Panc1 (cell line): ENCODE data around the gene CERT1. TPM values are rescaled to one million over a fixed set of nuclear protein-coding genes. Genes with fewer than 3 reads are reported as not detected.

Experiments used
- ATAC-seq: fragments of 200-7000 bp; cut with Tn5 transposase; 2 replicates; pipeline ENCODE4 v1.9.1; 2020; ENCODE audit warnings: mild to moderate bottlenecking, moderate library complexity
- BruUV-seq: library from RNA; stranded (reverse); fragments of 400-500 nt; replicated peaks from 2 replicates; lab custom pipeline; 2021; lab: Mats Ljungman, UMichigan
- CTCF ChIA-PET: fragments of 300-600 bp; sonication (Branson Sonifier 250); formaldehyde crosslinking; loops from one replicate; lab custom pipeline; 2022; ENCODE audit warnings: antibody characterized with exemption; lab: Charles Lee
- POLR2A ChIA-PET: fragments of 300-600 bp; sonication (Branson Sonifier 250); formaldehyde crosslinking; loops from one replicate; lab custom pipeline; 2022; ENCODE audit warnings: antibody characterized with exemption; lab: Charles Lee
- DNase-seq: peaks from one replicate; pipeline ENCODE4 v3.0.0-alpha.2; 2010; ENCODE audit warnings: low read depth, low spot score
- H3K27ac ChIP-seq: 2 replicates; pipeline ENCODE4 v1.5.1; 2011; ENCODE audit warnings: mild to moderate bottlenecking, low read length, inconsistent platforms
- H3K27me3 ChIP-seq: fragments of 200-500 bp; sonication (Bioruptor generic); 2 replicates; pipeline ENCODE4 v1.6.0; 2014; ENCODE audit warnings: low read length, inconsistent platforms; ENCODE audit not compliant: control insufficient read depth, insufficient read depth
- H3K36me3 ChIP-seq: fragments of 200-500 bp; sonication (Bioruptor generic); 2 replicates; pipeline ENCODE4 v1.5.1; 2014; ENCODE audit warnings: inconsistent platforms, mild to moderate bottlenecking, low read length, moderate library complexity; ENCODE audit not compliant: control insufficient read depth, insufficient read depth
- H3K4me1 ChIP-seq: 2 replicates; pipeline ENCODE4 v1.5.1; 2011; ENCODE audit warnings: inconsistent platforms, mild to moderate bottlenecking, low read length, moderate library complexity; ENCODE audit not compliant: control insufficient read depth, insufficient read depth
- H3K4me3 ChIP-seq, 2 experiments: 2 replicates each; pipeline ENCODE4 v1.5.1; 2011 to 2012; ENCODE audit warnings: low read depth in 2 of 2, low read length in 2 of 2, mild to moderate bottlenecking in 2 of 2, inconsistent platforms in 1 of 2, moderate library complexity in 1 of 2
- H3K9me3 ChIP-seq: fragments of 200-500 bp; sonication (Bioruptor generic); 2 replicates; pipeline ENCODE4 v1.5.1; 2014; ENCODE audit warnings: low read depth, mild to moderate bottlenecking, inconsistent platforms, low read length, moderate library complexity; ENCODE audit not compliant: control insufficient read depth, insufficient read depth
- POLR2AphosphoS5 ChIP-seq: IDR thresholded peaks from 2 replicates; pipeline ENCODE4 v1.6.1; 2012; ENCODE audit warnings: mild to moderate bottlenecking, low read depth, low read length, moderate library complexity
- SIN3A ChIP-seq: IDR thresholded peaks from 2 replicates; pipeline ENCODE4 v1.6.1; 2012; ENCODE audit warnings: low read depth, mild to moderate bottlenecking, low read length, moderate library complexity, borderline replicate concordance; ENCODE audit not compliant: insufficient read depth
- TCF7L2 ChIP-seq: IDR thresholded peaks from 2 replicates; pipeline ENCODE4 v1.6.1; 2011; ENCODE audit warnings: mild to moderate bottlenecking, low read depth, low read length, inconsistent platforms
- in situ Hi-C: cut with HindIII; loops from 2 replicates; pipeline ENCODE4 v1.10.0; 2016; ENCODE audit warnings: low sequenced_read_pairs, low pct_unique_long_range_greater_than_20kb
- intact Hi-C: fragments of 100-400 bp; cut with micrococcal nuclease; formaldehyde crosslinking; loops from one replicate; pipeline ENCODE4 v1.10.0; 2022; ENCODE audit not compliant: unreplicated experiment
- total RNA-seq: library from RNA; stranded (reverse); gene quantifications from one replicate; pipeline ENCODE4 v1.2.1, GENCODE V29; 2021; ENCODE audit not compliant: unreplicated experiment
- TF ChIP-seq, protein P1 (sequence below): fragments of 450-650 bp; IDR thresholded peaks from 2 replicates; pipeline ENCODE4 v1.5.1; 2017; ENCODE audit warnings: mild to moderate bottlenecking
- TF ChIP-seq, protein P2 (sequence below), 2 experiments: IDR thresholded peaks; 2 replicates each; pipeline ENCODE4 v1.6.1; 2011 to 2012; ENCODE audit warnings: low read depth in 2 of 2, control low read depth in 1 of 2, low read length in 1 of 2, mild to moderate bottlenecking in 1 of 2, moderate library complexity in 1 of 2; ENCODE audit not compliant: insufficient read depth in 1 of 2

The CERT1 gene
- total RNA-seq, 1 experiment from 2014 or later, result 26.7 TPM

- no peak for DNase-seq
- TF ChIP-seq, protein P1, sequence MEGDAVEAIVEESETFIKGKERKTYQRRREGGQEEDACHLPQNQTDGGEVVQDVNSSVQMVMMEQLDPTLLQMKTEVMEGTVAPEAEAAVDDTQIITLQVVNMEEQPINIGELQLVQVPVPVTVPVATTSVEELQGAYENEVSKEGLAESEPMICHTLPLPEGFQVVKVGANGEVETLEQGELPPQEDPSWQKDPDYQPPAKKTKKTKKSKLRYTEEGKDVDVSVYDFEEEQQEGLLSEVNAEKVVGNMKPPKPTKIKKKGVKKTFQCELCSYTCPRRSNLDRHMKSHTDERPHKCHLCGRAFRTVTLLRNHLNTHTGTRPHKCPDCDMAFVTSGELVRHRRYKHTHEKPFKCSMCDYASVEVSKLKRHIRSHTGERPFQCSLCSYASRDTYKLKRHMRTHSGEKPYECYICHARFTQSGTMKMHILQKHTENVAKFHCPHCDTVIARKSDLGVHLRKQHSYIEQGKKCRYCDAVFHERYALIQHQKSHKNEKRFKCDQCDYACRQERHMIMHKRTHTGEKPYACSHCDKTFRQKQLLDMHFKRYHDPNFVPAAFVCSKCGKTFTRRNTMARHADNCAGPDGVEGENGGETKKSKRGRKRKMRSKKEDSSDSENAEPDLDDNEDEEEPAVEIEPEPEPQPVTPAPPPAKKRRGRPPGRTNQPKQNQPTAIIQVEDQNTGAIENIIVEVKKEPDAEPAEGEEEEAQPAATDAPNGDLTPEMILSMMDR, result no peak
- TF ChIP-seq TCF7L2 (no peak), POLR2AphosphoS5 (no peak), SIN3A (no peak)
- TF ChIP-seq, protein P2, sequence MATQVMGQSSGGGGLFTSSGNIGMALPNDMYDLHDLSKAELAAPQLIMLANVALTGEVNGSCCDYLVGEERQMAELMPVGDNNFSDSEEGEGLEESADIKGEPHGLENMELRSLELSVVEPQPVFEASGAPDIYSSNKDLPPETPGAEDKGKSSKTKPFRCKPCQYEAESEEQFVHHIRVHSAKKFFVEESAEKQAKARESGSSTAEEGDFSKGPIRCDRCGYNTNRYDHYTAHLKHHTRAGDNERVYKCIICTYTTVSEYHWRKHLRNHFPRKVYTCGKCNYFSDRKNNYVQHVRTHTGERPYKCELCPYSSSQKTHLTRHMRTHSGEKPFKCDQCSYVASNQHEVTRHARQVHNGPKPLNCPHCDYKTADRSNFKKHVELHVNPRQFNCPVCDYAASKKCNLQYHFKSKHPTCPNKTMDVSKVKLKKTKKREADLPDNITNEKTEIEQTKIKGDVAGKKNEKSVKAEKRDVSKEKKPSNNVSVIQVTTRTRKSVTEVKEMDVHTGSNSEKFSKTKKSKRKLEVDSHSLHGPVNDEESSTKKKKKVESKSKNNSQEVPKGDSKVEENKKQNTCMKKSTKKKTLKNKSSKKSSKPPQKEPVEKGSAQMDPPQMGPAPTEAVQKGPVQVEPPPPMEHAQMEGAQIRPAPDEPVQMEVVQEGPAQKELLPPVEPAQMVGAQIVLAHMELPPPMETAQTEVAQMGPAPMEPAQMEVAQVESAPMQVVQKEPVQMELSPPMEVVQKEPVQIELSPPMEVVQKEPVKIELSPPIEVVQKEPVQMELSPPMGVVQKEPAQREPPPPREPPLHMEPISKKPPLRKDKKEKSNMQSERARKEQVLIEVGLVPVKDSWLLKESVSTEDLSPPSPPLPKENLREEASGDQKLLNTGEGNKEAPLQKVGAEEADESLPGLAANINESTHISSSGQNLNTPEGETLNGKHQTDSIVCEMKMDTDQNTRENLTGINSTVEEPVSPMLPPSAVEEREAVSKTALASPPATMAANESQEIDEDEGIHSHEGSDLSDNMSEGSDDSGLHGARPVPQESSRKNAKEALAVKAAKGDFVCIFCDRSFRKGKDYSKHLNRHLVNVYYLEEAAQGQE (IDR thresholded peaks at IDR 0.05; ENCODE audit: insufficient read depth in 1 of 2, low read depth in 2 of 2, low read length in 1 of 2), result no peak
- no peaks in the 10 kb centered on the region for H3K36me3 ChIP-seq
- H3K9me3 ChIP-seq, result no peaks in the 10 kb centered on the region
- no peak overlapping the region for H3K4me3 ChIP-seq
- in situ Hi-C loops (no loop called here), intact Hi-C loops (no loop called here)
- H3K4me1 ChIP-seq, result no peaks in the 10 kb centered on the region
- no peaks in the 10 kb centered on the region for H3K27me3 ChIP-seq
- ChIA-PET POLR2A (no interaction called here), CTCF (interaction anchor here (0.7 kb wide), 1 partner anchor 44 kb away, joined by 3 read pairs; no protein-coding TSS in a partner anchor)
- no peak for ATAC-seq
- no TSS peak for BruUV-seq
- no peak overlapping the region for H3K27ac ChIP-seq
Observed at GRCh38 chr5:75558981-75559632, 47.7 kb upstream of the CERT1 start.

DNA sequence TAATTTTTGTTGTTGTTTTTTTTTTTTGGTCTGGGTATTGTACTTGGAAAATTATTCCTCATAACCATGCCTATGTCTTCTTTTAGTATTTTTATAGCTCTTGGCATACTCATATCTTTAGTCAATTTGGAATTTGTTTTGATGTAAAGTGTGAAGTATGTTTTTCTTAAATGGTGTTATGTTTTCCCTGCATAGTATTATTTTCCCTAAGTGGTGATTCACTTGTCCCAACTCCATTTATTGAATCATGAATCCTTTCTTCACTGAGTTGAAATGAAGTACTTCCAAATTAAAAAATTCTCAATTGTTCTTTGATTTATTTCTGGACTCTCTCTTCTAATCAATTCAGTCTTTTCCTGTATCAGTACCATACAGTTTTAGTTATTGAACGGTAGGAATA, 46.8 kb upstream of the CERT1 start:
- no peak for ATAC-seq
- in situ Hi-C loops, result no loop called here
- Histone ChIP-seq H3K36me3 (peaks cover 3% of the 10 kb centered on the region; the same call in 1 of the 2 replicates), H3K4me1 (no peaks in the 10 kb centered on the region), H3K27ac (no peak overlapping the region), H3K27me3 (no peaks in the 10 kb centered on the region), H3K9me3 (no peaks in the 10 kb centered on the region), H3K4me3 (no peak overlapping the region)
- TF ChIP-seq, protein P2 (IDR thresholded peaks at IDR 0.05; ENCODE audit: insufficient read depth in 1 of 2, low read depth in 2 of 2, low read length in 1 of 2), result no peak
- TF ChIP-seq, protein P1, result no peak
- TF ChIP-seq TCF7L2 (no peak), SIN3A (no peak), POLR2AphosphoS5 (no peak)
- intact Hi-C loops, result no loop called here
- no peak for DNase-seq
- ChIA-PET CTCF (no interaction called here), POLR2A (no interaction called here)
- no TSS peak for BruUV-seq
